Pancreas (tissue), 10 donors: ENCODE measurements around the gene SORBS2. TPM values are rescaled to one million over a fixed set of nuclear protein-coding genes. Genes with fewer than 3 reads are reported as not detected.

Source experiments
- ATAC-seq, 4 donors: fragments of 200-7000 bp; cut with Tn5 transposase; one replicate each; pipeline versions ENCODE4 v1.8.0 to v1.9.1; 2020; ENCODE audit warnings: mild to moderate bottlenecking in 4 of 4, moderate library complexity in 4 of 4
- DNase-seq, 6 donors: peaks; one replicate each; pipeline ENCODE4 v3.0.0-alpha.2; 2020
- FAIRE-seq: peaks from 2 replicates; lab custom pipeline; 2012; peaks lifted over from hg19 to GRCh38; lab: Jason Lieb, UNC
- H3K27ac ChIP-seq, 4 donors: fragments of 200-600 bp; sonication (generic); 1 replicate in 3 of 4; 2 replicates in 1 of 4; pipeline versions ENCODE4 v1.5.0 to v1.8.0; 2020
- H3K27me3 ChIP-seq, 4 donors: fragments of 200-600 bp; one replicate each; pipeline ENCODE4 v1.8.0; 2021
- H3K36me3 ChIP-seq, 3 donors: fragments of 200-600 bp; sonication (generic) in 1 of 3; one replicate each; pipeline versions ENCODE4 v1.5.0 to v1.8.0; 2020 to 2021
- H3K4me1 ChIP-seq, 3 donors: fragments of 200-600 bp; one replicate each; pipeline ENCODE4 v1.8.0; 2021
- H3K4me3 ChIP-seq, 4 donors: fragments of 200-600 bp; sonication (generic) in 2 of 4; one replicate each; pipeline versions ENCODE4 v1.5.0 to v1.8.0; 2020 to 2021
- H3K9me3 ChIP-seq, 4 donors: fragments of 200-600 bp; one replicate each; pipeline ENCODE4 v1.8.0; 2021
- WGBS, 2 donors: extraction: QIAGEN DNeasy Blood & Tissue Kit; methylation state at CpG; one replicate each; pipeline ENCODE4 v1.1.7; 2013; 5-methylcytosine and 5-hydroxymethylcytosine counted together
- intact Hi-C, 3 donors: fragments of 100-400 bp; cut with DNase I; formaldehyde crosslinking; loops; one replicate each; pipeline versions ENCODE4 v1.11.1 to v1.14.2; 2022
- polyA plus RNA-seq, 2 donors: library from polyadenylated mRNA; stranded (reverse); fragments of 200-250 nt; gene quantifications; one replicate each; pipeline ENCODE4 v1.2.3, GENCODE V29; 2013
- total RNA-seq, 6 donors: library from RNA; stranded (reverse); fragmentation: NEBNext Ultra II Directional in 4 of 6; extraction: Animal tissue kit (Norgen Biotek cat#: 25700) in 4 of 6; gene quantifications; one replicate each; pipeline versions ENCODE4 v1.2.1 to v1.2.4, GENCODE V29; 2021 to 2023
- TF ChIP-seq, protein P1 (sequence below), 4 donors: fragments of 200-600 bp; sonication (generic) in 3 of 4; IDR thresholded peaks; one replicate each; pipeline versions ENCODE4 v1.5.0 to v1.8.0; 2021; ENCODE audit warnings: antibody characterized with exemption in 4 of 4
- donor health status: healthy with polysubstance abuse.
- donor health status: DM: no; HTN: no; CAD: no; lungs with moderate emphysema.
- donor health status: DM: no; HTN: no; CAD: no.
- donor health status: control.
- donor health status: control.
- donor health status: Bipolar disorder and iron deficiency.
- donor health status: DM: yes; HTN: yes; CAD: no.
- donor health status: DM: no; HTN: no; CAD: no.
- donor health status: DM: no; HTN: no; CAD: no.
- donor health status: DM: yes; HTN: yes; CAD: no.

Gene SORBS2
- total and polyA plus RNA-seq, 8 donors: 61.7 to 245 (median 140) TPM

DNA sequence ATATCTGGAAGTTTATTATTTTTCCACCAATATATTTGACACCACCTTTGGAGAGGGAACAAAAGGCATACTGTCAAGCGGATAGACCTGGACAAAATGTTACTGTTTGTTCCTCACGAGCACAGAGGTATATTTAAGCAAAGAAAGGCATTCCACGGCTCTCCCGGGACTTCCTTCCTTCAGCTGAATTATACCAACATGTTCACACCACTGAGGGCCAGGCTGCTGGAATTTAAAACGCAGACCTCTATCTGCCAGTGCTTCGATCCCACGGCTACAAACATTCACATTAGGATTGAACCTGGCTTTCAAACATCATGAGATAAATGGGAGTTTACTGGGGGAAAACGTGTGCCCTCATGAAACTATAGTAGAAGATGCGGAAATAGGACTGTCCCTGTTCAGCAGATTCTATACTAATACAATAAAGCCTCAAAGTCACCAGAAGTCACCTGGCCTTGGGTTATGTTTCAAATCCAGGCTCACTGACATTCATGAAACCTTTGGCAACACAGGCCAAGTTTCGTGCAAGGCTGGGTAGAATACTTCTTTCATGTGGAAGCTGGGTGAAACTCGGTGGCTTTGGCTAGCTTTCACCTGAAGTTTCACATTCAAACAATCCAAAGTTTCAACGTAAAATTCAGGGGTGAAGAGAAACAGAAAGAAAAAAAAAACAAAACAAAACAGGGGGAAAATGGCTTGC lies 39.5 kb downstream of the SORBS2 start:
- 15 to 16% methylated on average over 12 of the region's 12 CpGs for WGBS, 2 donors
- peak overlapping the region in 2 of 4 donors; percentile 38 to 48 for H3K4me3 ChIP-seq
- DNase-seq (no peak), ATAC-seq (peak in 3 of 4 donors; percentile 20 to 28 (median 27)), FAIRE-seq (no peak)
- peaks cover 0 to 3% (median 0%) of the 10 kb centered on the region in 3 donors for H3K36me3 ChIP-seq
- intact Hi-C loops: no loop called here
- peak overlapping the region; percentile 70 to 94 (median 76) for H3K27ac ChIP-seq
- TF ChIP-seq, protein P1, sequence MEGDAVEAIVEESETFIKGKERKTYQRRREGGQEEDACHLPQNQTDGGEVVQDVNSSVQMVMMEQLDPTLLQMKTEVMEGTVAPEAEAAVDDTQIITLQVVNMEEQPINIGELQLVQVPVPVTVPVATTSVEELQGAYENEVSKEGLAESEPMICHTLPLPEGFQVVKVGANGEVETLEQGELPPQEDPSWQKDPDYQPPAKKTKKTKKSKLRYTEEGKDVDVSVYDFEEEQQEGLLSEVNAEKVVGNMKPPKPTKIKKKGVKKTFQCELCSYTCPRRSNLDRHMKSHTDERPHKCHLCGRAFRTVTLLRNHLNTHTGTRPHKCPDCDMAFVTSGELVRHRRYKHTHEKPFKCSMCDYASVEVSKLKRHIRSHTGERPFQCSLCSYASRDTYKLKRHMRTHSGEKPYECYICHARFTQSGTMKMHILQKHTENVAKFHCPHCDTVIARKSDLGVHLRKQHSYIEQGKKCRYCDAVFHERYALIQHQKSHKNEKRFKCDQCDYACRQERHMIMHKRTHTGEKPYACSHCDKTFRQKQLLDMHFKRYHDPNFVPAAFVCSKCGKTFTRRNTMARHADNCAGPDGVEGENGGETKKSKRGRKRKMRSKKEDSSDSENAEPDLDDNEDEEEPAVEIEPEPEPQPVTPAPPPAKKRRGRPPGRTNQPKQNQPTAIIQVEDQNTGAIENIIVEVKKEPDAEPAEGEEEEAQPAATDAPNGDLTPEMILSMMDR (IDR thresholded peaks at IDR 0.05): no peak
- H3K27me3 ChIP-seq: no peaks in the 10 kb centered on the region
- H3K9me3 ChIP-seq: no peaks in the 10 kb centered on the region
- H3K4me1 ChIP-seq: peaks cover 18 to 31% (median 20%) of the 10 kb centered on the region in 3 donors

DNA sequence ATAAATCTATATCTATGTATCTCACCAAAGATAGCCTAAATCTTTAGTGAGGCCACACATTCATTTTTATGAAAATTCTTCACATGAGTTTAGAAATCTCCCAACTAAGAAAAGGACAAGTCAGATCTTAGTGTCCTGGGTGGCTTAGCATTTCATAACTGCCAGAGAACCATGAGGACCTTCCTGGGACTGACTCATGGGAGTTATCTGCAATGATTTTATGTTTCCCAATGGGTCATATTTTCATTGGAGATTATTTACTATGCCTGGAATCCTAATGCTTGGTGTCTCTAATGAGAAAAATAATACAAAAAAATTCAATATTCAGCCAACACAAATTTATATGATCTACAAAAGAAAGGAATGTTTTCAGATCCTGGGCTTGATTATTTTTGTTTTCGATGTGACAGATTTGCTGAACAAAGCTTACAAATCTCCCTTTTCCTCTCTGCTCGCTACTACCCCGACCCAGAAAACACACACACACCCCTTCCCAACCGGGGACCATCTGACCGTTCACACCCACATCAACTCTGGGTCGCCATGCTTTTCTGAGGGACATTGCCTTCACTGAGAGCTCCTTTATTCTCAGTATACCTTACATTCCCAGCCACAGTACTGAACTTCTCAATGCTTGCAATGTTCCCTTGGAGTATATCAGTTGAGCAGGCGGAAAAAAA lies 40.1 kb downstream of the SORBS2 start:
- Histone ChIP-seq H3K4me3 (peak overlapping the region in 2 of 4 donors; percentile 38 to 48), H3K9me3 (no peaks in the 10 kb centered on the region), H3K4me1 (peaks cover 18 to 31% (median 20%) of the 10 kb centered on the region in 3 donors), H3K27ac (peak overlapping the region; percentile 28 to 94 (median 76)), H3K27me3 (no peaks in the 10 kb centered on the region), H3K36me3 (peaks cover 0 to 3% (median 0%) of the 10 kb centered on the region in 3 donors)
- intact Hi-C loops: no loop called here
- no peak for FAIRE-seq
- no peak for DNase-seq
- TF ChIP-seq, protein P1 (IDR thresholded peaks at IDR 0.05): no peak
- ATAC-seq: no peak
- WGBS, 2 donors: 33 to 35% methylated on average over 7 of the region's 7 CpGs

DNA sequence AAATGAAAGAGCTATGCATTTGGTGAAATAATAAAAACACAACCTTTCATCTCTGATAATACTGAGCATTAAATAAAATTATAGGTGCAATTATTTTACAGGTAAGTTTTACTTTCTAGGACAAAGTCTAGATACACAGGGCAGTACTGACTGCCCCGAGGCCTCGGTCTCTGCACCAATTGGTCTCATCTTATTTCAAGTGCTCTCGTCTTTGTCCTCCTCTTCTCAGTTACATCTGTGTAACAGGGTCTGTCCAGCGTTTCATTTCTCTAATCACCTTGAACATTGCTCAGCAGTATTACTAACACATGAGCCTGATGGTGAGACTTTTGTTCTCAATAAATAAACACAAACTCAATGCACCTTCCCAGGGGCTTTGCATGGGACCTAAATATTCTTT lies 44.5 kb downstream of the SORBS2 start:
- intact Hi-C loops: no loop called here

DNA sequence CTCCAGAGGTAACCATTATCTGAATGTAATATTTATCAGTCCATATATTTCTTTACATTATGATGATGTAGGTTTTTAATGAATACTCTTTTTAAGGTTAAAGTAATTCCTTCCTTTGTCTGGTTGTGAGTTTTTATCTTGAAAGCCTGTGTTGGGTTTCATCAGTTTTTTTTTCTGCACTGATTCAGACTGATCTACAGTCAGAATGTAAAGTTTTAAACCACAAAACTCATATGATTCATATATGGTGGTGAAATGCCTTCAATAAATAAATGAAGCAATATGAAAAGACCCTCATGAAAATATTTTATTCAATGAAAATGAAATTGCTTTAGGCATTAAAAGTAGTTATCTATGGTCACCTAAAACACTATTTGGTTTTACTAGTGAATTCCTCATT lies 47.1 kb downstream of the SORBS2 start:
- no peak for FAIRE-seq

More for the DNA sequence above, 44.5 kb downstream of the SORBS2 start:
- H3K27me3 ChIP-seq: no peaks in the 10 kb centered on the region
- peaks cover 0 to 3% (median 0%) of the 10 kb centered on the region in 3 donors for H3K36me3 ChIP-seq
- FAIRE-seq (no peak), DNase-seq (no peak), ATAC-seq (no peak)
- H3K4me3 ChIP-seq: no peak overlapping the region
- H3K4me1 ChIP-seq: peaks cover 8 to 21% (median 12%) of the 10 kb centered on the region in 3 donors
- TF ChIP-seq, protein P1 (IDR thresholded peaks at IDR 0.05): no peak
- no peak overlapping the region for H3K27ac ChIP-seq
- WGBS, 2 donors: 83 to 88% methylated on average over 4 of the region's 4 CpGs
- H3K9me3 ChIP-seq: no peaks in the 10 kb centered on the region

More for the DNA sequence above, 47.1 kb downstream of the SORBS2 start:
- intact Hi-C loops: no loop called here
- Histone ChIP-seq H3K36me3 (no peaks in the 10 kb centered on the region), H3K27ac (no peak overlapping the region), H3K4me1 (peaks cover 8 to 30% (median 21%) of the 10 kb centered on the region in 3 donors), H3K9me3 (no peaks in the 10 kb centered on the region), H3K27me3 (no peaks in the 10 kb centered on the region), H3K4me3 (no peak overlapping the region)
- no peak for ATAC-seq
- TF ChIP-seq, protein P1 (IDR thresholded peaks at IDR 0.05): no peak
- DNase-seq: no peak
